Sigmoid colon (tissue), 7 donors: Measurements from ENCODE around the gene TSPAN9. TPM values are rescaled to one million over a fixed set of nuclear protein-coding genes. Genes with fewer than 3 reads are reported as not detected.

Source experiments
- DNase-seq: peaks from one replicate; pipeline ENCODE4 v3.0.0-alpha.2; 2019
- H3K27ac ChIP-seq, 4 donors: fragments of 200-600 bp; sonication (generic); one replicate each; pipeline ENCODE4 v1.5.1; 2016 to 2019; ENCODE audit warnings: mild to moderate bottlenecking in 1 of 4
- H3K27me3 ChIP-seq, 3 donors: fragments of 200-600 bp; sonication (generic); one replicate each; pipeline ENCODE4 v1.5.1; 2019; ENCODE audit warnings: mild to moderate bottlenecking in 1 of 3
- H3K36me3 ChIP-seq, 4 donors: fragments of 200-600 bp; sonication (generic); one replicate each; pipeline ENCODE4 v1.5.1; 2016 to 2019
- H3K4me1 ChIP-seq, 4 donors: fragments of 200-600 bp; sonication (generic); one replicate each; pipeline ENCODE4 v1.5.1; 2017 to 2019
- H3K4me3 ChIP-seq, 4 donors: fragments of 200-600 bp; sonication (generic); one replicate each; pipeline ENCODE4 v1.5.1; 2017 to 2019; ENCODE audit warnings: mild to moderate bottlenecking in 2 of 4, moderate library complexity in 1 of 4
- H3K9me3 ChIP-seq, 4 donors: fragments of 200-600 bp in 3 of 4; sonication (generic) in 3 of 4; one replicate each; pipeline versions ENCODE4 v1.5.1 to v1.6.1; 2013 to 2019
- EP300 ChIP-seq, 4 donors: sonication (generic); formaldehyde crosslinking; IDR thresholded peaks; one replicate each; pipeline ENCODE4 v1.6.1; 2017; ENCODE audit warnings: antibody characterized with exemption in 4 of 4
- POLR2A ChIP-seq, 2 donors: fragments of 450-650 bp; IDR thresholded peaks; one replicate each; pipeline ENCODE4 v1.6.1; 2016; ENCODE audit warnings: antibody characterized with exemption in 2 of 2, mild to moderate bottlenecking in 2 of 2, moderate library complexity in 2 of 2
- POLR2AphosphoS5 ChIP-seq, 4 donors: sonication (generic); formaldehyde crosslinking; IDR thresholded peaks; one replicate each; pipeline ENCODE4 v1.6.1; 2017; ENCODE audit warnings: antibody characterized with exemption in 4 of 4
- WGBS, 2 donors: extraction: QIAGEN DNeasy Blood & Tissue Kit; methylation state at CpG; one replicate each; pipeline ENCODE4 v1.1.7; 2013; 5-methylcytosine and 5-hydroxymethylcytosine counted together
- intact Hi-C: fragments of 100-400 bp; cut with DNase I; formaldehyde crosslinking; loops from one replicate; pipeline ENCODE4 v1.15.1; 2023
- polyA plus RNA-seq, 3 donors: library from polyadenylated mRNA; stranded (reverse); fragments of 200-250 nt; gene quantifications; one replicate each; pipeline ENCODE4 v1.2.3, GENCODE V29; 2013
- total RNA-seq, 4 donors: library from RNA; depleted of rRNA; stranded (reverse); fragments of >200 nt; gene quantifications; one replicate each; pipeline ENCODE4 v1.1.0, GENCODE V29; 2016
- TF ChIP-seq, protein P1 (sequence below), 4 experiments: fragments of 450-650 bp in 3 of 4; fragments of 200-600 bp in 1 of 4; IDR thresholded peaks; one replicate each; pipeline ENCODE4 v1.5.1; 2016 to 2019; ENCODE audit warnings: antibody characterized with exemption in 4 of 4, mild to moderate bottlenecking in 3 of 4, moderate library complexity in 2 of 4
- donor health status: healthy with polysubstance abuse.
- donor health status: Bipolar disorder and iron deficiency.
- donor health status: healthy.

Gene TSPAN9
- total and polyA plus RNA-seq, 7 donors = 0.92 to 28.0 (median 18.2) TPM

DNA sequence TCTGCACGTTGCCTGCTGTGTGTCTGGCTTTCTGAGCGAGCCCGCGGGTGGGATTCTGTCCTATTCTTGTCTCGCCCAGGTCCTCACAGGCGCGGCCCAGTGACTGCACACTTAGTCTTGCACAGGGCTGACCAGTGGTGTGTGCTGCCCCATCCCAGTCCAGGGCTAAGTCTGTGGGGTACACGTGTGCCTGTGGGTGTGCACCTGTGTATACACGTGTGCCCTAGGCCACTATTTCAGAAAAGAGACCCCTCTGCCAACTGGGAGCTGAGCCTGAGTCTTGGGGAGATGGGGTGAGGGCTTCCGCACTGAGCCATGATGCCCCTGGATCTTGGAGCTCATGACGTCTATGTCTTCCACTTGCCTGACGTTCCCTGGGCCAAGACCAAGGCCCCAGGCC, 228.3 kb downstream of the TSPAN9 start:
- peaks cover 0 to 4% (median 3%) of the 10 kb centered on the region in 4 donors for H3K4me1 ChIP-seq
- H3K36me3 ChIP-seq = no peaks in the 10 kb centered on the region
- DNase-seq = no peak
- intact Hi-C loops = no loop called here
- WGBS, 2 donors = 90 to 91% methylated on average over 12 of the region's 12 CpGs
- H3K27me3 ChIP-seq = peaks cover 0 to 24% (median 4%) of the 10 kb centered on the region in 3 donors
- H3K4me3 ChIP-seq = no peak overlapping the region
- H3K27ac ChIP-seq = no peak overlapping the region
- H3K9me3 ChIP-seq = no peaks in the 10 kb centered on the region
- no peak for TF ChIP-seq POLR2A (IDR thresholded peaks at IDR 0.05)
- TF ChIP-seq, protein P1, sequence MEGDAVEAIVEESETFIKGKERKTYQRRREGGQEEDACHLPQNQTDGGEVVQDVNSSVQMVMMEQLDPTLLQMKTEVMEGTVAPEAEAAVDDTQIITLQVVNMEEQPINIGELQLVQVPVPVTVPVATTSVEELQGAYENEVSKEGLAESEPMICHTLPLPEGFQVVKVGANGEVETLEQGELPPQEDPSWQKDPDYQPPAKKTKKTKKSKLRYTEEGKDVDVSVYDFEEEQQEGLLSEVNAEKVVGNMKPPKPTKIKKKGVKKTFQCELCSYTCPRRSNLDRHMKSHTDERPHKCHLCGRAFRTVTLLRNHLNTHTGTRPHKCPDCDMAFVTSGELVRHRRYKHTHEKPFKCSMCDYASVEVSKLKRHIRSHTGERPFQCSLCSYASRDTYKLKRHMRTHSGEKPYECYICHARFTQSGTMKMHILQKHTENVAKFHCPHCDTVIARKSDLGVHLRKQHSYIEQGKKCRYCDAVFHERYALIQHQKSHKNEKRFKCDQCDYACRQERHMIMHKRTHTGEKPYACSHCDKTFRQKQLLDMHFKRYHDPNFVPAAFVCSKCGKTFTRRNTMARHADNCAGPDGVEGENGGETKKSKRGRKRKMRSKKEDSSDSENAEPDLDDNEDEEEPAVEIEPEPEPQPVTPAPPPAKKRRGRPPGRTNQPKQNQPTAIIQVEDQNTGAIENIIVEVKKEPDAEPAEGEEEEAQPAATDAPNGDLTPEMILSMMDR (IDR thresholded peaks at IDR 0.05) = no peak
- no peak for TF ChIP-seq POLR2AphosphoS5 (IDR thresholded peaks at IDR 0.05)
- TF ChIP-seq EP300 (IDR thresholded peaks at IDR 0.05) = no peak

DNA sequence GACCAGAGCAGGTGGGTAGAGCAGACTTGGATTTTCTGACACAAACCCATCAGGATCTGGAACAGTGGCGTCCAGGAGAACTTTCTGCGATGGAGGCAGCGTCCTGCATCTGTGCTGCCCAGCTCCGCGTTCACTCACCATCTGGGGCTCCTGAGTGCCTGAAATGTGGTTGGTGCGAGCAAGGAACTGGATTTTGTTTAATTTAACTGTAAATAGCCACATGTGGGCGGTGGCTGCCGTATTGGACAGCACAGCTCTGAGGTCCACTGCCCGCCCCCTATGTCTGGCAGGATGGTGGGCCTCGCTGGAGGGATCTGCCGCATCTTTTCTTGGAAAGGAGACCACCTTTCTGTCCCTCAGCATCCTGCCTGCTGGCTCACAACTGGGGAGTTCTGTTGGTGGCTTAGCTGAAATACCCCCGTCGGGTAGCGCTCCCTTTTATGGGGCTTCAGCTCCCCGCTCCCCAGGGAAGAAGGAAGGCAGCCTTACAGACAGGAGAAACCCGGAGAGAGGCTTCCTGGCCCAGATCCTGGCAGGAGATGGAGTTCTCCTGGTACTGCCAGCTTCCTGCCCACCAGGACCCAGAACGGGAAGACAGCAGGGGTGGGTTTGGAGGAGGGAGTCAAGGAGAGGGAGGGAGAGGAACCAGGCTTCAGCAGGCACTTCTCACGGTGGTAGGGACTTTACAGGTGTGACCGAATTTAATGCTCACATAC, 228.9 kb downstream of the TSPAN9 start:
- H3K9me3 ChIP-seq = no peaks in the 10 kb centered on the region
- WGBS, 2 donors = 87 to 91% methylated on average over 19 of the region's 19 CpGs
- no peak for DNase-seq
- no peak overlapping the region for H3K4me3 ChIP-seq
- no peak for TF ChIP-seq EP300 (IDR thresholded peaks at IDR 0.05)
- TF ChIP-seq, protein P1 (IDR thresholded peaks at IDR 0.05) = no peak
- TF ChIP-seq POLR2AphosphoS5 (IDR thresholded peaks at IDR 0.05) = no peak
- TF ChIP-seq POLR2A (IDR thresholded peaks at IDR 0.05) = no peak
- H3K27ac ChIP-seq = no peak overlapping the region
- H3K4me1 ChIP-seq = no peaks in the 10 kb centered on the region
- no peaks in the 10 kb centered on the region for H3K36me3 ChIP-seq
- peaks cover 0 to 24% (median 4%) of the 10 kb centered on the region in 3 donors for H3K27me3 ChIP-seq
- intact Hi-C loops = no loop called here

DNA sequence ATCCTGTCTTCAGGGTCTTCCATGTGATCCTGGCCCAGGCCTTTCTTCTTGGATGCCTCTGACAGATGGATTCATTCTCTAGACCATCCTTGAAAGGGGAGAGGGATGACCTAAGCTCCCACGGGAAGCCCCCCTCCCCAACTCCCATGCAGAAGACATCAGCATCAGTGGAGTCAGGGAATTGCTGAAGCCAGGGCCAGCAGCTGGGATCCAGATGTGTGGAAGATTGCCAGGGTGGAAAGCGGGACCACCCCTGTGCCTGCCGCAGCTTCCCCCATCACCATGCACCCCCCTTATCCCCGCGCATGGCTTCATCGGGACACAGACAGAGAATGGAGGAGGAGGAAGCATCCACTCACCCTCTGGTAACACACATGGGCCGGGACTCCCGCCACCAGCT, 230.2 kb downstream of the TSPAN9 start:
- Histone ChIP-seq H3K4me3 (no peak overlapping the region), H3K27ac (no peak overlapping the region), H3K27me3 (peaks cover 0 to 21% (median 4%) of the 10 kb centered on the region in 3 donors), H3K36me3 (no peaks in the 10 kb centered on the region), H3K4me1 (no peaks in the 10 kb centered on the region), H3K9me3 (no peaks in the 10 kb centered on the region)
- no peak for DNase-seq
- 62 to 79% methylated on average over 8 of the region's 8 CpGs for WGBS, 2 donors
- intact Hi-C loops = no loop called here
- TF ChIP-seq POLR2AphosphoS5 (IDR thresholded peaks at IDR 0.05) = no peak
- TF ChIP-seq EP300 (IDR thresholded peaks at IDR 0.05) = no peak
- TF ChIP-seq, protein P1 (IDR thresholded peaks at IDR 0.05) = no peak
- no peak for TF ChIP-seq POLR2A (IDR thresholded peaks at IDR 0.05)

DNA sequence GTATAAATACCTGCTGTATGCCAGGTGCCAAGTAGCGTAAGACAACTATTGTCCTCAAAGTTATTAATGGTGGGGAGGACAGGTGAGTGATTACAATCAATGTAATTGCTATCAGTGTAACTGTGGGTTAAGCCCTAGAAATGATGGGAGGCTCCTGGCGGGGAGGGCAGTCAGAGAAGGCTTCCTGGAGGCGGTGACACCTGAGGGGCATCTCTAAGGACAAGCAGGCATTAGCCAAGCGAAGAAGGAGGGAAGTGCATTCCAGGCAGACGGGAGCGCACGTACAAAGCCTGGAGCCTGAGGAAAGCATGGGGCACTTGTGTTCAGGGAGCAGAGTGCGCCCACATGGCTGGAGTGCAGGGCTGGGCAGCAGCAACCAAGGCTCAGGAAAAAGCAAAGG, 230.9 kb downstream of the TSPAN9 start:
- H3K4me3 ChIP-seq = no peak overlapping the region
- 88 to 92% methylated on average over 8 of the region's 8 CpGs for WGBS, 2 donors
- no peak overlapping the region for H3K27ac ChIP-seq
- intact Hi-C loops = no loop called here
- H3K4me1 ChIP-seq = no peaks in the 10 kb centered on the region
- H3K9me3 ChIP-seq = no peaks in the 10 kb centered on the region
- TF ChIP-seq EP300 (IDR thresholded peaks at IDR 0.05) (no peak), POLR2AphosphoS5 (IDR thresholded peaks at IDR 0.05) (no peak), POLR2A (IDR thresholded peaks at IDR 0.05) (no peak)
- TF ChIP-seq, protein P1 (IDR thresholded peaks at IDR 0.05) = no peak
- DNase-seq = no peak
- H3K27me3 ChIP-seq = peaks cover 0 to 21% (median 4%) of the 10 kb centered on the region in 3 donors
- H3K36me3 ChIP-seq = no peaks in the 10 kb centered on the region
